Ectodermal cell (in vitro differentiated cells): ENCODE results near the gene DGKD. TPM values are rescaled to one million over a fixed set of nuclear protein-coding genes. Genes with fewer than 3 reads are reported as not detected.

Experiments
- H3K27ac ChIP-seq: 2 replicates; pipeline ENCODE4 v1.7.0; 2013; ENCODE audit warnings: mild to moderate bottlenecking, low read depth, low read length; ENCODE audit not compliant: insufficient read depth, poor library complexity, severe bottlenecking
- H3K27me3 ChIP-seq: 2 replicates; pipeline ENCODE4 v1.7.0; 2013; ENCODE audit warnings: mild to moderate bottlenecking, low read length; ENCODE audit not compliant: insufficient read depth, control insufficient read depth, poor library complexity, severe bottlenecking
- H3K36me3 ChIP-seq: one replicate; pipeline ENCODE4 v1.7.0; 2013; ENCODE audit warnings: low read length; ENCODE audit not compliant: control insufficient read depth, insufficient read depth
- H3K4me1 ChIP-seq: one replicate; pipeline ENCODE4 v1.7.0; 2013; ENCODE audit warnings: low read length; ENCODE audit not compliant: control insufficient read depth, insufficient read depth
- H3K4me3 ChIP-seq: 2 replicates; pipeline ENCODE4 v1.7.0; 2013; ENCODE audit warnings: low read depth, low read length, control low read depth; ENCODE audit not compliant: insufficient read depth
- H3K9me3 ChIP-seq: 2 replicates; pipeline ENCODE4 v1.7.0; 2013; ENCODE audit warnings: mild to moderate bottlenecking, low read length, moderate library complexity; ENCODE audit not compliant: control insufficient read depth
- WGBS, 2 experiments: methylation state at CpG; one replicate each; pipeline ENCODE4 v1.1.7; 2013; ENCODE audit warnings: missing lambda C conversion rate in 2 of 2; 5-methylcytosine and 5-hydroxymethylcytosine counted together
- polyA plus RNA-seq, 4 experiments: library from polyadenylated mRNA; stranded (reverse); fragments of 50-300 nt; gene quantifications; one replicate each; pipeline ENCODE4 v1.2.3, GENCODE V29; 2013

Gene DGKD, protein sequence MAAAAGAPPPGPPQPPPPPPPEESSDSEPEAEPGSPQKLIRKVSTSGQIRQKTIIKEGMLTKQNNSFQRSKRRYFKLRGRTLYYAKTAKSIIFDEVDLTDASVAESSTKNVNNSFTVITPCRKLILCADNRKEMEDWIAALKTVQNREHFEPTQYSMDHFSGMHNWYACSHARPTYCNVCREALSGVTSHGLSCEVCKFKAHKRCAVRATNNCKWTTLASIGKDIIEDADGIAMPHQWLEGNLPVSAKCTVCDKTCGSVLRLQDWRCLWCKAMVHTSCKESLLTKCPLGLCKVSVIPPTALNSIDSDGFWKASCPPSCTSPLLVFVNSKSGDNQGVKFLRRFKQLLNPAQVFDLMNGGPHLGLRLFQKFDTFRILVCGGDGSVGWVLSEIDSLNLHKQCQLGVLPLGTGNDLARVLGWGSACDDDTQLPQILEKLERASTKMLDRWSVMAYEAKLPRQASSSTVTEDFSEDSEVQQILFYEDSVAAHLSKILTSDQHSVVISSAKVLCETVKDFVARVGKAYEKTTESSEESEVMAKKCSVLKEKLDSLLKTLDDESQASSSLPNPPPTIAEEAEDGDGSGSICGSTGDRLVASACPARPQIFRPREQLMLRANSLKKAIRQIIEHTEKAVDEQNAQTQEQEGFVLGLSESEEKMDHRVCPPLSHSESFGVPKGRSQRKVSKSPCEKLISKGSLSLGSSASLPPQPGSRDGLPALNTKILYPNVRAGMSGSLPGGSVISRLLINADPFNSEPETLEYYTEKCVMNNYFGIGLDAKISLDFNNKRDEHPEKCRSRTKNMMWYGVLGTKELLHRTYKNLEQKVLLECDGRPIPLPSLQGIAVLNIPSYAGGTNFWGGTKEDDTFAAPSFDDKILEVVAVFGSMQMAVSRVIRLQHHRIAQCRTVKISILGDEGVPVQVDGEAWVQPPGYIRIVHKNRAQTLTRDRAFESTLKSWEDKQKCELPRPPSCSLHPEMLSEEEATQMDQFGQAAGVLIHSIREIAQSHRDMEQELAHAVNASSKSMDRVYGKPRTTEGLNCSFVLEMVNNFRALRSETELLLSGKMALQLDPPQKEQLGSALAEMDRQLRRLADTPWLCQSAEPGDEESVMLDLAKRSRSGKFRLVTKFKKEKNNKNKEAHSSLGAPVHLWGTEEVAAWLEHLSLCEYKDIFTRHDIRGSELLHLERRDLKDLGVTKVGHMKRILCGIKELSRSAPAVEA
- polyA plus RNA-seq (2013, experiment 1 of 4): 33.1 TPM
- polyA plus RNA-seq (2013, experiment 2 of 4): 41.4 TPM
- polyA plus RNA-seq (2013, experiment 3 of 4): 28.9 TPM
- polyA plus RNA-seq (2013, experiment 4 of 4): 25.4 TPM

DNA sequence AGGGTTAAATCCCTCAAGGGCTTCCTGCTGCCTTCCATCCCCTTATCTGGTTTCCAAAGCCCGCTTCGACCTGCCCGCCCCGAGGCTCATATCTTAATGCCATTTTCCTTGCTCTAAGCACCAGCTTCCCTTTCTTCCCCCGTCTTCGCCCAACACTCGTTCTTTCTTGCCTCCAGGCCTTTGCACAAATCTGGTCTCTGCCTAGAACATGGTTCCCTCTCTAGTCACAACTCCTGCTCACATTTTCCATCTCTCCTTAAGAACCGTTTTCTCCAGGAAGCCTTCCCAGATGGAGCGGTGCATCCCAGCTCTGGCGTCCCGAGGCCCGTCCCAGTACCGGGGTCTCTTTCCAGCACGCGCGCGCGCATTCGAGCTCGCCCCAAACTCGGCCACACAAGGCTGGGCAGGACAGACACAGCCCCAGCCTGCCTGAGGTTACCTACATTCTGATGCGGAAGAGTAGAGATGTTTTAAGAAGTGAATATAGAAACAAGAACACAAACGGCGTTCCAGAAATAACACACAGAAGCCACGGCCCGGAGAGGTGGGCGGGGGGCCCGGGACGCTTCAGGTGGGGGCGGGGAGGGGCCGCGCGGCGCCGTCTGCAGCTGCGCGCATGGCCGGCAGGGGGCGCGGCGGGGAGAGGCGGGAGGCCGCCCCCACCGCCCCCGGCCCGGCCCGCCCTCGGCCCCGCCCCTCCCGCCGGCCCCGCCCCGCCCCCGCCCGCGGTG, at the start of gene DGKD:
Gene DGKD, plus strand, starts transcription at position 726 of the 731 bp plus-strand sequence. CDS start 25 bp downstream, outside the sequence.
- Histone ChIP-seq H3K27ac (peak within 1 kb of the TSS; percentile 73), H3K4me3 (peak within 1 kb of the TSS; percentile 63), H3K9me3 (no peaks in the 10 kb centered on the region), H3K4me1 (peaks cover 13% of the 10 kb centered on the region), H3K36me3 (no peaks in the 10 kb centered on the region), H3K27me3 (peaks cover 30% of the 10 kb centered on the region)
- WGBS, 2 experiments: 3 to 4% methylated on average over 56 of the region's 56 CpGs

DNA sequence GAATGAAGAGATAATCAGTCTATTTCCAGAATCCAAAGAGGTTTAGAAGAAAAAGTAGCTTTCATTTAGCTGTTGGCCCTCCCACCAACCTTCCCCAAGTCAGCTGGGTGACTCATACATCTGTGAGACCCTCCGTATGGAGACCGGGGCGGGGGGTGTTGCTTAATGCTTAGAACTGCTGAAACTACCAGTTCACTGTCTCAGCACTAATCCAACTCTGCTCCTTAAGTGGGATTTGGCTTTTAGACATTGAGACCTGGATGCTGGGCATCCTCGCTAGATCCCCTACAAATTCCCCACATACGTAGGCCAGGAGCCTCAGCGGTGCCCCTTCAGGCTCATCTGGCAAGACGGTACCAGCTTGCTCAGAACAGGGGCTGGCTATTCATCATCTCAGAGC, 46.7 kb upstream of the DGKD start, which contains the start of gene SAG:
Gene SAG, plus strand, starts transcription at position 252 of the 400 bp plus-strand sequence. CDS start 1,374 bp downstream, outside the sequence.
- Histone ChIP-seq H3K27me3 (no peaks in the 10 kb centered on the region), H3K27ac (no peak within 1 kb of the TSS), H3K9me3 (no peaks in the 10 kb centered on the region), H3K4me1 (no peaks in the 10 kb centered on the region), H3K36me3 (no peaks in the 10 kb centered on the region), H3K4me3 (no peak within 1 kb of the TSS)
- WGBS, 2 experiments: 83% methylated on average over 7 of the region's 7 CpGs

DNA sequence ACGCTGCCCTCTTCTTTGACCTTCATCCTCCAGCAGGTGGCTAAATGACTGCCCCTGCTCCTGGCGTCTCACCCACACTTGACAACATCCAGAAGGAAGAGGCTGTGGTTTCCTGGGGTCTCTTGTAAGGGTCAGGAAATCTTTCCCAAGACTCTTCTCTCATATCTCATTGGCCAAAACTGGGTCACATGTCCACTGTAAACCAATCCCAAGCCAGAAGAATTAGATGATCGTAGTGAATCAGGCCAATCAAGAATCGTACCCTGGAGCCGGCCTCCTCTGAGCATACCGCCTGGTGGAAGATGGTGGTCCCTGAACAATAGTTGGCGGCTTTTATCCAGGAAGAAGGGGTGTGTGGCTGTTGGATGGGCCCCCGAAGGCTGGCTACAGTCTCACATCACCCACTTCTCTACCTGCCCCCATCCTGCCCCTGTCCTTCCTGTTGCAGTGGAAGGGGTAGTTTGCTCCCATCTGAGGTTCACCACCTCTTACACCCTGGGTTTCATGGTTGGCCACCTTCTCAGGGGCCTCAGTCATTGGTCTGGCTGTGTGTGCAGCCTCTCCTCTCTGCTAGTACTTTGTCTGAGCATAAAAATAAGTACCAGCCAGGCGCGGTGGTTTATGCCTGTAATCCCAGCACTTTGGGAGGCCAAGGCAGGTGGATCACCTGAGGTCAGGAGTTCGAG, 42.9 kb upstream of the DGKD start:
- WGBS, 2 experiments: 92 to 94% methylated on average over 10 of the region's 11 CpGs

DNA sequence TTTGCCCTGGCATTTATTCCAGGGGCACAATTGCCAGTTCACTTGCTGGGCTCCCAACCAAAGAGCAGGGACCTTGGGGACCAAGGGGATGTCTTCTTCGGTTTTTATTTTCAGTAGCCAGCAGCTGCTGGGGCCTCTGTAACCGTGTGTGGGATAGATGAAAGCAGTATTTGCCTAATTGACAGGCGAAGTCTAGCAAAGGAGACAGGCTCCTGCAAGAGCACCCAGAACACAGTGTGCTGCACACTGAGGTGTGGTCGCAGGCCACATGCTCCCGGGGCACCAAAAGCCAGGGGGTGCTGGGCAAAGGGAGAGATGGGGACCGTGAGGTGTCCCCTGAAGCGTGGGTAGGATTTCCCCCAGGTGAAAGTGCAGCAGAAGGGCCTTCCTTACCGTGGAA, 41.4 kb upstream of the DGKD start:
- Histone ChIP-seq H3K27me3 (no peaks in the 10 kb centered on the region), H3K27ac (no peak overlapping the region), H3K4me3 (no peak overlapping the region), H3K9me3 (no peaks in the 10 kb centered on the region), H3K4me1 (no peaks in the 10 kb centered on the region), H3K36me3 (no peaks in the 10 kb centered on the region)
- 89 to 90% methylated on average over 8 of the region's 8 CpGs for whole genome bisulfite sequencing, 2 experiments

More for the DNA sequence above, 42.9 kb upstream of the DGKD start:
- H3K36me3 ChIP-seq: no peaks in the 10 kb centered on the region
- H3K9me3 ChIP-seq: no peaks in the 10 kb centered on the region
- no peak overlapping the region for H3K4me3 ChIP-seq
- no peak overlapping the region for H3K27ac ChIP-seq
- no peaks in the 10 kb centered on the region for H3K27me3 ChIP-seq
- no peaks in the 10 kb centered on the region for H3K4me1 ChIP-seq

DNA sequence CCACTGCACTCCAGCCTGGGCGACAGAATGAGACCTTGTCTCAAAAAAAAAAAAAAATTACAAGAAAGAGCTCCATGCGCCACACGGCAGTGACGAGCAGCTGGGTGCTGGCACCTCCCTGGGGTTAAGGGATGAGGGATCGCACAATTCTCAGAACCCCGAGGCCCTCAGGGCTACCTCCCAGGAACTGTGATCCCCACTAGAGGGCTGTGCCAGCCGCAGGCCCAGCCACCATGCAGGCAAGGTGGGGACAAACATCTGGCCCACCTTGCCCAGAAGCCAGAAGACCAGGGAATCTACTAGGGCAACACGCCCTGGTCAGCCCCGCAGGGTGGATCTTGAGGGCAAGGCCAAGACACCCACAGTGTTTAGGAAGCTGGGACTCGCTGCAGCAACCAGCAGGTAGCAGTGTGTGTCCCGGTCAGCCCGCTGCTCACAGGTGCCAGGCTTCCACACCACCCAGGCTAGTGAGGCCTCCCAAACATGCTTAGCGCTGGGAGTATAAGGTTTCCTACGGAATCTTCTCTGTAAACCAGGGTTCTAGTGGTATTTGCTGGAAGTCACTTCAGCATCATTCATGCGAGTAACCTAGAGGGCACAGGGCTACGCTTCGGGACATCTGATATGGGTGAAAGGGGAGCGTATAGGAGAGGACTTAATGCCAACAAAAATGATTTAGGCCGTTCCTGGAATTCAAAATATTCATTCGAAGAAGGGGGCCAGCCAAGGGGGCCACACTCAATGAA, 39.9 kb upstream of the DGKD start:
- WGBS, 2 experiments: 94 to 95% methylated on average over 20 of the region's 20 CpGs
- Histone ChIP-seq H3K27me3 (peaks cover 10% of the 10 kb centered on the region), H3K36me3 (no peaks in the 10 kb centered on the region), H3K4me3 (no peak overlapping the region), H3K27ac (no peak overlapping the region), H3K4me1 (no peaks in the 10 kb centered on the region), H3K9me3 (no peaks in the 10 kb centered on the region)

DNA sequence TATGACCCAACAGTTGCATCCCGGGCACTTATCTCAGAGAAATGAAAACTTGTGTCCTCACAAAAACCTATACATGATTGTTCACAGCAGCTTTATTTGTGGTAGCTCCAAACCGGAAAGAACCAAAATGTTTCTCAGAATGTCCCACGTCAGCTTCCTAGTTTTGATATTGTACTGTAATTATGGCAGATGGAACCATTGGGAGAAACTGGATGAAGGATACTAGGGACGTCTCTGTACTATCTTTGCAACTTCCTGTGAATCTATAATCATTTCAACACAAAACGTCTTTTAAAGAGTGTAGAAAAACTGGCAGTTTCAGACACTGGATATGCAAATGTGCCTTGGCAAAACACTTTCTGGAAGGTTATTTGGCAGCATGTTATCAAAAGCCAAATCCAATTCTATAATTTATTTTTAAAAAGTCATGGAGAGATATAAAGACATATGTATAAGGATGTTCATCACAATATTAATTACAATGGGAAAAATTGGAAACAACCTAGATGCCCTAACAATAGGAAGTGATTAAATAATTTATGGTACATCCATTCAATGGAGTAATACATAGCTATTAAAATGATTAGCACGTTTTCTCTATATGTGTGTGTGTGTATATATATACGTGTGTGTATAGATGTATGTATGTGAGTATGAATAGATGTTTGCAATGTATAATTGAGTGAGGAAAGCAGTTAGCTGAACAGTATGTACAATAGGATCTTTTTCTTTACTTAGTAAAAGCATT, 36.9 kb upstream of the DGKD start:
- WGBS, 2 experiments: 92 to 94% methylated on average over 7 of the region's 7 CpGs
- H3K27ac ChIP-seq: no peak overlapping the region
- no peak overlapping the region for H3K4me3 ChIP-seq
- H3K4me1 ChIP-seq: no peaks in the 10 kb centered on the region
- no peaks in the 10 kb centered on the region for H3K36me3 ChIP-seq
- H3K27me3 ChIP-seq: peaks cover 40% of the 10 kb centered on the region
- no peaks in the 10 kb centered on the region for H3K9me3 ChIP-seq

DNA sequence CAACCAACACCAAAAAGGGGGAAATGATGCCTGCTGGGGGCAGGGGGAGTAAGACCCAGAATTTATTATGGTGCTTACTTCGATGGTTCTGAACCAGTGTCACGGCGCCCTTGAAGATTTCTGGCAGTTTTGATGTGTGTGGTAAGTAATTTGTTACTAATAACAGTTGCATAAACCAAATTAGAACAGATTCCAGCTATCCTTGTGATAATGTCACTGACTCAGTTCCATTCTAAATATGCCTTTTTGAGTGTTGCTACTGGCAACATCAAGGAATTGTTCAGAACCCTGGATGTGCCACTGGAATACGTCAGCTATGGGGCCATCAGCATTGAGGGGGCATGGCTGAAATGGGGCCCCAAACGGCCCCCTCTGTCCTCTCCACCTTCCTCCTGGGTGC, 35.0 kb upstream of the DGKD start:
- no peaks in the 10 kb centered on the region for H3K4me1 ChIP-seq
- no peaks in the 10 kb centered on the region for H3K9me3 ChIP-seq
- H3K36me3 ChIP-seq: no peaks in the 10 kb centered on the region
- 85 to 93% methylated on average over 3 to 5 of the region's 5 CpGs for WGBS, 2 experiments
- no peak overlapping the region for H3K27ac ChIP-seq
- H3K27me3 ChIP-seq: peaks cover 58% of the 10 kb centered on the region
- no peak overlapping the region for H3K4me3 ChIP-seq

DNA sequence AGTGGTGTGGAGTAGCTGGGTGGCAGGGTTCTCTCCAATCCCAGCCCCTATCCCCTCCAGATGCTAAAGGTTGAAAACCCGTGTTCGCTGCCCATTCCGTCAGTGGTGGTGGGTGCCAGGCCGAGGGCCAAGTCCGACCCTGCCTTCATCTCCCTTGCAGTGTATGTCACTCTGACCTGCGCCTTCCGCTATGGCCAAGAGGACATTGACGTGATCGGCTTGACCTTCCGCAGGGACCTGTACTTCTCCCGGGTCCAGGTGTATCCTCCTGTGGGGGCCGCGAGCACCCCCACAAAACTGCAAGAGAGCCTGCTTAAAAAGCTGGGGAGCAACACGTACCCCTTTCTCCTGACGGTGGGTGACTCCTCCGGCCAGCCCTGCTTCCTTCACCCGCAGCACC, 33.8 kb upstream of the DGKD start:
- Histone ChIP-seq H3K4me1 (no peaks in the 10 kb centered on the region), H3K27me3 (peaks cover 70% of the 10 kb centered on the region), H3K4me3 (no peak overlapping the region), H3K9me3 (no peaks in the 10 kb centered on the region), H3K27ac (no peak overlapping the region), H3K36me3 (no peaks in the 10 kb centered on the region)
- WGBS, 2 experiments: 95% methylated on average over 17 of the region's 17 CpGs
